WERI-Rb-1 (cell line): ENCODE data around the gene ASPSCR1.

ENCODE experiments used
- DNase-seq: peaks from one replicate; pipeline ENCODE4 v3.0.0-alpha.2; 2020
- H3K27ac ChIP-seq: fragments of 250-450 bp; sonication (Bioruptor Pico); 2 replicates; pipeline ENCODE4 v1.5.1; 2020; ENCODE audit warnings: mild to moderate bottlenecking, moderate library complexity
- H3K27me3 ChIP-seq: fragments of 250-450 bp; sonication (Bioruptor Pico); 2 replicates; pipeline ENCODE4 v1.5.1; 2021; ENCODE audit warnings: mild to moderate bottlenecking, low read depth, moderate library complexity; ENCODE audit not compliant: insufficient read depth, severe bottlenecking
- H3K36me3 ChIP-seq: fragments of 250-450 bp; sonication (Bioruptor Pico); 2 replicates; pipeline ENCODE4 v1.5.1; 2020; ENCODE audit warnings: mild to moderate bottlenecking, moderate library complexity
- H3K4me3 ChIP-seq: 2 replicates; pipeline ENCODE4 v1.5.1; 2011; ENCODE audit warnings: low read depth, mild to moderate bottlenecking, control low read depth, low read length
- H3K9me3 ChIP-seq: fragments of 250-450 bp; sonication (Bioruptor Pico); 2 replicates; pipeline ENCODE4 v1.5.1; 2021; ENCODE audit warnings: mild to moderate bottlenecking, moderate library complexity; ENCODE audit not compliant: severe bottlenecking
- CTCF ChIP-seq: IDR thresholded peaks from 2 replicates; pipeline ENCODE4 v1.5.1; 2011; ENCODE audit warnings: low read depth, mild to moderate bottlenecking, control low read depth, inconsistent platforms, low read length

Gene ASPSCR1

GRCh38 chr17:82064433-82065192 lies 87.2 kb downstream of the ASPSCR1 start:
- no peak for DNase-seq
- TF ChIP-seq CTCF = no peak
- Histone ChIP-seq H3K27ac (peak overlapping the region; percentile 72), H3K36me3 (peaks cover 48% of the 10 kb centered on the region), H3K4me3 (peak overlapping the region; percentile 93), H3K27me3 (no peaks in the 10 kb centered on the region), H3K9me3 (peaks cover 5% of the 10 kb centered on the region)

DNA sequence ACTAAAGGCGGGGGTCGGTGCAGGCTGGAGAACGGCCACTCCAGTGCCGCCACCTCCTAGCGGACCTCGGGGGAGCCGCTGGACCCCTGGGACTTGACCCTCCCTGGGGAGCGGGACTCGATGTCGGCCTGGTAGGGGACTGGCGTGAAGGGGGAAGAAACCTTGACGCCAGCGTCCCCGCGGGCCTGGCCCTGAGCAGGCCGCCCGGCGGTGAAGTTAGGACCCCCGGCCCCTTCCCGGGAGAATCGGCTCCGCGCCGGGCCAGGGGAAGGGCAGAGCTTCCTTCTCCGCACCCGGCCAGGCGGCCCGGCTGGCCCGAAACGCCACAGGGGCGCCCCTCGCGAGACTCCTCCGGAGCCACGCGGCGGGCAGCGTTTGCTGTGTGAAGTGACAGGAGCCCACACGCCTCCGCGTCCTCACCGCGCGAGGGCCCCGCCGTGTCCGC lies 87.8 kb downstream of the ASPSCR1 start:
- Histone ChIP-seq H3K27me3 (no peaks in the 10 kb centered on the region), H3K9me3 (peaks cover 5% of the 10 kb centered on the region), H3K27ac (peak overlapping the region; percentile 72), H3K4me3 (peak overlapping the region; percentile 93), H3K36me3 (peaks cover 42% of the 10 kb centered on the region)
- no peak for TF ChIP-seq CTCF
- DNase-seq = no peak

DNA sequence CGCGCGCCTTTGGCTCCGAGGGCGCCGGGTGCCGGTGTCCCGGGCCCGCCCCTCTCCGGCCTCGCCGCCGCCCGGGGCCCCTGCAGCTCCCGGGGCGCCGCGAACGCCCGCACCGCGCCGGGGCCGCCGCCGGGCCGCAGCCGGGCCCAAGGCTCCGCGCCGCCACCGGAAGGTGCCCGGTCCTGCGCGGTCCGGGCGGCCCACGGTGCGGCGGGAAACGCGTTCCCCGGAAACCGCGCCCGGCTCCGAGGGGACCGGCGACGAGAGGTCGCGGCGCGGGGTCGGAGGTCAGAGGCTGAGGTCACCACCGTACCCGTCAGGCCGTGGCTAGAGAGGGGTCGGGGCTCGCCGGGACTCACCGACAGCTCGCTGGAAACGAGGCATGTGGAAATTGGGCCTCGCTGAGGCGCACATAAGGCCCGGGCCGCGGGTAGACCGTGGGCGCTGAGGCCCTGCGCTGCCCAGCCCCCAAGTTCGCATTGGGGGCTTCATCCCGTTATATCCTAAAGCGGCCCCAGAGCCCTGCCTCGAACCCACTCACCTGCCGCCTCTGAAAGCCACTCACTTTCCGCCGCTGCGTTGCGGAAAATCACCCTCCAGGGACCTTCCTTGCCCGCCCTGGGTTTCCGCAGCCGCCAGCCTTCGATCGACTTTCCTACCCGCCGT lies 88.3 kb downstream of the ASPSCR1 start, which contains the start of gene DUS1L:
Gene DUS1L (minus strand): TSS at position 167 of the 666 bp plus-strand sequence. CDS start 745 bp downstream, outside the sequence.
- TF ChIP-seq CTCF = no peak

More for the DNA sequence above, 88.3 kb downstream of the ASPSCR1 start, which contains the start of gene DUS1L:
- H3K27me3 ChIP-seq = no peaks in the 10 kb centered on the region
- H3K9me3 ChIP-seq = peaks cover 5% of the 10 kb centered on the region
- DNase-seq = no peak
- H3K36me3 ChIP-seq = peaks cover 36% of the 10 kb centered on the region
- H3K4me3 ChIP-seq = peak within 1 kb of the TSS; percentile 93
- H3K27ac ChIP-seq = peak within 1 kb of the TSS; percentile 72
